ENCODE results near the gene PNMA3.
"Not testable (repeated sequence)": the region's sequence is repeated elsewhere in the genome, so short reads cannot be mapped to it uniquely, and the experiment has no call there.

PNMA3 gene

GRCh38 chrX:153055871-153056749 is at the start of gene PNMA3:
PNMA3 (plus strand) TSS chrX:153056470; CDS start chrX:153057056, 586 bp downstream.
- no peak for TF ChIP-seq CTCF (IDR thresholded peaks at IDR 0.05; ENCODE audit: extremely low read depth, insufficient read depth, missing control alignments)
- in situ Hi-C loops (cut with MboI; ENCODE audit: low pct_unique_long_range_greater_than_20kb, low sequenced_read_pairs, unreplicated experiment): no loop called here
- no peak for DNase-seq (ENCODE audit: low spot score)

- in situ Hi-C loops (cut with MboI; ENCODE audit: low pct_unique_long_range_greater_than_20kb, low sequenced_read_pairs, unreplicated experiment); DNase-seq (ENCODE audit: low spot score): not testable (repeated sequence)
Observed at GRCh38 chrX:153017174-153017573, 39.1 kb upstream of the PNMA3 start.

GRCh38 chrX:153019166-153019565 is 37.1 kb upstream of the PNMA3 start:
- TF ChIP-seq CTCF (IDR thresholded peaks at IDR 0.05; ENCODE audit: extremely low read depth, insufficient read depth, missing control alignments): no peak
- in situ Hi-C loops (cut with MboI; ENCODE audit: low pct_unique_long_range_greater_than_20kb, low sequenced_read_pairs, unreplicated experiment): no loop called here

GRCh38 chrX:153026501-153026900 is 29.8 kb upstream of the PNMA3 start:
- in situ Hi-C loops (cut with MboI; ENCODE audit: low pct_unique_long_range_greater_than_20kb, low sequenced_read_pairs, unreplicated experiment); DNase-seq (ENCODE audit: low spot score): not testable (repeated sequence)

More at GRCh38 chrX:153019166-153019565, 37.1 kb upstream of the PNMA3 start:
- DNase-seq (ENCODE audit: low spot score): no peak

GRCh38 chrX:153028487-153028886 is 27.8 kb upstream of the PNMA3 start:
- DNase-seq (ENCODE audit: low spot score); in situ Hi-C loops (cut with MboI; ENCODE audit: low pct_unique_long_range_greater_than_20kb, low sequenced_read_pairs, unreplicated experiment): not testable (repeated sequence)

GRCh38 chrX:153029162-153029561 is 27.1 kb upstream of the PNMA3 start:
- no peak for DNase-seq (ENCODE audit: low spot score)
- in situ Hi-C loops (cut with MboI; ENCODE audit: low pct_unique_long_range_greater_than_20kb, low sequenced_read_pairs, unreplicated experiment): no loop called here
- TF ChIP-seq CTCF (IDR thresholded peaks at IDR 0.05; ENCODE audit: extremely low read depth, insufficient read depth, missing control alignments): no peak

- in situ Hi-C loops (cut with MboI; ENCODE audit: low pct_unique_long_range_greater_than_20kb, low sequenced_read_pairs, unreplicated experiment): no loop called here
- no peak for TF ChIP-seq CTCF (IDR thresholded peaks at IDR 0.05; ENCODE audit: extremely low read depth, insufficient read depth, missing control alignments)
- no peak for DNase-seq (ENCODE audit: low spot score)
Observed at GRCh38 chrX:153029875-153030274, 26.4 kb upstream of the PNMA3 start.

GRCh38 chrX:153030801-153031200 is 25.5 kb upstream of the PNMA3 start:
- no peak for TF ChIP-seq CTCF (IDR thresholded peaks at IDR 0.05; ENCODE audit: extremely low read depth, insufficient read depth, missing control alignments)
- in situ Hi-C loops (cut with MboI; ENCODE audit: low pct_unique_long_range_greater_than_20kb, low sequenced_read_pairs, unreplicated experiment): no loop called here
- no peak for DNase-seq (ENCODE audit: low spot score)
